Astrocyte of the hippocampus (primary cell): ENCODE measurements around the gene EPHA4.
A peak's percentile ranks its signal among the peaks of the same experiment; 100 is the strongest.

Experiments used
- DNase-seq: peaks from one replicate; pipeline ENCODE4 v3.0.0; 2011; ENCODE audit warnings: low read depth, low spot score

The EPHA4 gene

GRCh38 chr2:221442128-221442527 is 130.0 kb downstream of the EPHA4 start:
- no peak for DNase-seq

- no peak for DNase-seq
These were observed 132.2 kb downstream of the EPHA4 start for GRCh38 chr2:221439761-221440479.

DNA sequence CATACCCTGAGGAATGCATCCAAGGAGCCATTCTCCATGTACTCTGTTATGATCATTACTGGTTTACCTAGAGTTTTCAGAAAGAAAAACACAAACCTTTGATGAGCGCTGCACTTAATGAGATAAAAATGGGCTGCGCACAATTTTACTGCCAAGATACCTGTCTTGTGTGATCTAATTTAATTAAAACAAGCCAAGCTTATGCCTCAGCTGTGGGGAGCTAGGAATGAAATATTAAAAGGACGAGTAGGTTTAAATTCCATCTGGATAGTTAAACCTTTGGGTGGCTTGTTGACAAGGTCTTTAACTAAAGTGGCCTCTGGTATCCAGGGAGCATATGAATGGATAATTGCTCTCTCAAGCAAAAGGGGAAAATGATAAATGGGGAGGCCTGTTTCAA is 135.0 kb downstream of the EPHA4 start:
- DNase-seq, result no peak

DNA sequence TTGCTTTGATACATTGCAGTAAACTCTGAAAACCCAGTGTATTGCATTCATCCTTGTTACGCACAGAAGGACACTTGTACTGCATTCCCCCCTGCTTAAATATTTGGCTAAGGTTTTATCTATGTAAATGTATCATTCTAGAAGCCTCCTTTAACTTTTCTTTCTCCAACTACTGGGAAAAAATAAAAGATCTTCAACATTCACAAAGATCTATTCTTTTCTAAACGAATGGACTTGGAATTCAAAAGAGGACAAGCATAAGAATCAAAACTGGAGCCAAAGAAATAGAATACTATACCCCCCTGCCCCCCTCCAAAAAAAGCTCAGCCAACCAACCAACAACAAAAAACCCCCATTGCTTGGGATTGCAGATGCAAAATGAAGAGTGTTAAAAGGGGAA is 136.9 kb downstream of the EPHA4 start:
- DNase-seq, result no peak

DNA sequence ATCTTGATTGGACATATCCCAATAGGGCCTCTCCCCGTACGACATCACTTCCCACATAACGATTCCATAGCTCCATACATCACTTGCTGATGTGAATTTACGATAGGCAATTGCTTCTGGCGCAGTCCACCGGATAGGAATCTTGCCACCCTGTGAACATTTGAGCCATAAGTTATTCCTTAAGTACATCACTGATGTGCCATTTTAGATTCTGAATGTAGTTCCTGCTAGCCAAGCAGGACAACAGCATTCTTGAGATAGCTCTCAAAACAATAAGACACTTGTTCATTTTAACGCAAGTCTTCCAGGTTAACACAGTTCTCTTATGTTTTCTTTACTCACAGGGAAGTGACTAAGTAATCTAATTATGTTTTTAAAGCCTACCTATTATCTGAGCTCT is 138.0 kb downstream of the EPHA4 start:
- DNase-seq, result no peak

- no peak for DNase-seq
These were observed 140.6 kb downstream of the EPHA4 start for GRCh38 chr2:221431477-221431876.

GRCh38 chr2:221429741-221430491 is 142.2 kb downstream of the EPHA4 start:
- peak; percentile 62 for DNase-seq

GRCh38 chr2:221428896-221429295 is 143.2 kb downstream of the EPHA4 start:
- no peak for DNase-seq

DNA sequence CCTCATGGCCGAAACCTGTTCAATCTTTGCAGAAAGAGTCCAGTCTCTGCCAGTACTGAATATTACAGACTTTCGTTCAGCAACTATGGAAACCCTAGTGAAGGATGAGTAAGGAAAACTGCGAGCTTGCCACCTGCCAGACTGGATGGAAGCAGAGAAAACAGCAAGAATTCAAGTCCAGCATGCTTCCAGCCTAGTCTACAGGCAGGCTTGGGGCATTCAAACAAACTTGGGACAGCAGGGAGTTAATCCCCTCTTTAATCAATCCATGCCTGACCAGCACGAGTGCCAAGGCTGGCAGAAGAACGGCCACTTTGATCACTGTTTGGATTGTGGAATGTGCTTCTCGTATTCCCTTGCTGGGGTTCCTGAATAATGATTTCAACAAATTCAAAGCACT is 145.2 kb downstream of the EPHA4 start:
- peak; percentile 48 for DNase-seq

GRCh38 chr2:221425891-221426290 is 146.2 kb downstream of the EPHA4 start:
- no peak for DNase-seq

DNA sequence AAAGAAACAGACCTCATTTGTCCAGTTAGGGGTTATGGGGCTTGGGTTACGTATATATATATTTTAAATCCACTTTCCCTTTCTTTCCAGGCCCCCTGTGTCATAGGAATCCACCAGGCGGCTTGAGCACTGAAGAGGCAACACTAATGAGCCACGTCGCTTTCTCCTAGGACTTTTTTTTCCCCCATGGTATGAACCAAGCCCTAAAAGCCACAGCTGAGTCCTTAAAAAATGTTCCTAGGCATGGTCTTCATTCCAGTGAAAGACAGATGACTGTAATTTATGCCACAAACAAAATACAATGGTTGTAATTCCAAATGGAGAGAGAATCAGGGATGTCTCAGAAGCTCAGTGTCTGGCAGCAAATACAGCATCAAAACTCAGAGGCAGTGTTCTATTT is 146.8 kb downstream of the EPHA4 start:
- peak; percentile 15 for DNase-seq

GRCh38 chr2:221423210-221423804 is 148.8 kb downstream of the EPHA4 start:
- peak; percentile 56 for DNase-seq

DNA sequence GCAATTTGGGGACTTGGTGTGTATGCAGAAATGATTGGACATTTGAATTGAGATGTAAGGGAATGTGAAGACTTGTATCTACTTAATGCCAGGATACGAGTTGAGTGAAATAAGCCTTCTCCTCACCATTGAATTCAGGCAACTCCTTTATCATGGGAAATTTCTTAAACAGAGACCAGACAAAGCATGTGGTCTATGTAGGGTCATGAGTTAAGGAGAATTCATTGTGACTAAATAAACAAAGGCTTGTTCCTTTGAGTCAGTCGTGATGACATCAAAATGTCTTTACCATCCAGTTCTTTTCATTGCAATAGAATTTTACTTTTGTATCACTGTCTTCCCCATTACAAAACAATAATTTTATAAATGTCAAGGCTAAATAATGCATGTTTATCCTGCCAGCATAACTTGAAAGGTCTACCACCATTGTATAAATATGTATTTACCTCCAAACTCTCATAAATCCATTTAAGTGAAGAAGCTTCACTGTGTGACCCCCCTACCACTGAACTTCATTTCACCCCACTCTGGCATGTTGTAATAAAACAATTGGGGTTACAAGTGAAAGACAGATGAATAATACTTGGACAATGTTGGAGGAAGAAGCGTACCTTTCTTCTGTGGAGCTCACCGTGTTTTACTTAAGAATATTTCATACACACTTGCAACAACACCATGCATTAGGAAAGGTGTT is 149.4 kb downstream of the EPHA4 start:
- DNase-seq, result no peak

DNA sequence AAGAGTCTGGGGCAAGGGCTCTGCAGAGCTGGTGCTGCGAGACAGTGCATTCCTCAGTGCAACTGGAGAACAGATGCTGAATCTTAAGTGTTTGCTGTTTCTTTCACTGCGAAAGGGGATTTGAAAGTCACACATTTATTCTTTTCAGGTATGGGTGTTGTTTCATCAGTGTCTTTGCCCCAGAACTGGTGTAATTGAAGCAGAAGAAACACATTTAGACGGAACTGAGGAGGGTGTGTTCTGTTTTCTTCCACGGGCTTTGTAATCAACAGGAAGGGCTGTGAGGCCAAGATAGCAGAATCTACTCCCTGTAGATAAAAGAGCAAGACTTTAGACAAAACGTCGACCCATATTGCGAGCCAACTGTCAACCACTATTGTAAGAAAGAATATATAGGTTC is 151.9 kb downstream of the EPHA4 start:
- DNase-seq, result no peak

GRCh38 chr2:221415789-221416188 is 156.3 kb downstream of the EPHA4 start:
- no peak for DNase-seq

DNA sequence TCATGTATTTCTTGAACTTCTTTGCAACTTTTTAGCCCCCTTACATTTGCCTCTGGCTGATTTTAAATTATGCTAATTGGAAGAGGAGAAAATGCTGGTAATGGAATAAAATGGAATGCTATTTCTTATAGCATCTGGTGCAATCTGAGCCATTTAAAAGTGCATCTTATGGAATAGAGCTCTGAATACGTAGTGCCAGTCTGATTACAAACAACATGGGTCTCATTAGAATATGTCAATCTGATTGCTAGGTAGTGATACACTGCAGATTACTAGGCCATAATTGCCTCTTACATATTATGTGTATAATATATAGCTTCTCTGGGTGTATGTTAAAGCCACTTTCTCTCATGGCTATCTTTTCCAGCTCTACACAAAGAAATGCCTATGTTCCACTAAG is 159.1 kb downstream of the EPHA4 start:
- no peak for DNase-seq

- no peak for DNase-seq
These were observed 161.6 kb downstream of the EPHA4 start for GRCh38 chr2:221410487-221410886.

- no peak for DNase-seq
These were observed 164.3 kb downstream of the EPHA4 start for GRCh38 chr2:221407765-221408164.

DNA sequence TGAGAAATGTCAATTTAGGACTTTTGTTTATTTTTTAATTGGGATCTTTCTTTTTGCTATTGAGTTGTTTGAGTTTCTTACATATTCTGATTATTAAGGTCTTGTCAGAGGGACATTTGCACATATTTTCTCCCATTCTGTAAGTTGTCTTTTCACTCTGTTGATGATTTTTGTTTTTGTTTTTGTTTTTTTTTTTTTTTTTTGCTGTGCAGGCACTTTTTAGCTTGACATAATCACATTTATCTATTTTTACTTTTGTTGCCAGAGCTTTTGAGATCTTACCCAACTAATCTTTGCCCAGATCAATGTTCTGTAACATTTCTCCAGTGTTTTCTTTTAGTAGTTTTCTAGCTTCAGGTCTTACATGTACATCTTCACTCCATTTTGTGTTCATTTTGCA is 166.6 kb downstream of the EPHA4 start:
- no peak for DNase-seq

GRCh38 chr2:221402072-221402471 is 170.0 kb downstream of the EPHA4 start:
- peak; percentile 27 for DNase-seq

DNA sequence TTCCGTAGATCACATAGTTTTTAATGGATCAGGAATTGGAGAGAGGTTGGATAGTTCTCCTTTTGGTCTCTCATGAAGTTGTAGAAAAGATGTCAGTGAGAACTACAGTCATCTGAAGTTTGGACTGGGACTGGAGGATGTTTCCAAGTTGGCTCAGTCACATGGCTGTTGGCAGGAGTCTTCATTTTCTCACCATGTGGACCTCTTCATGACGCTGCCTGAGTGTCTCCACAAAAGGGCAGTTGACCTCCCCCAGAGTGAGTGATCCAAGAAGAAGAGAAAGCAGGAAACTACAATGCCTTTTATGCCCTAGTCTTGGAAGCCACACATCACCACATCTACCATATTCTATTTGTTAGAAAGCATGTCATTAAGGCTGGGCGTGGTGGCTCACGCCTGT is 171.7 kb downstream of the EPHA4 start:
- DNase-seq, result no peak

DNA sequence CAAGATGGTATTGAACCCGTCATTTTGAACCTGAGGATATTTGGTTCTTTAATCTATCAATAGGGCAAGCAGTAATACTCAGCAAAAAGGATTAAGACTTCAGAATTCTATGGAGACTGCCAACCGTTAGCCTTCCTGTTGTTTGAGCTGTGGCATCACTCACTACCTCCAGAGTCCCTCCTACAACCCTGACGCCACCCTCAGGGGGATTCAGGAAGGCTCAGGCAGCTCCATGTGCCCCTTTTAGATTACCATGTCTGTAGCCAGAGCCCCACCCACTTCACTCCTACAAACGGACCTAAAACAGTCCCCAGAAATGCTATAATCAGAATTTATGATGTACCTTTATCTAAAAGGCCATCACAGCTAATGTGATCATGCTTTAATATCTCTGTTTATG is 172.9 kb downstream of the EPHA4 start:
- no peak for DNase-seq
